Measurements from ENCODE around the gene HSD17B8.

HSD17B8 gene

GRCh38 chr6:33207552-33208090 is 3.2 kb downstream of the HSD17B8 start:
- TF ChIP-seq CTCF (IDR thresholded peaks at IDR 0.05; ENCODE audit: insufficient read depth, low read length) (no peak), REST (IDR thresholded peaks at IDR 0.05; ENCODE audit: insufficient replicate concordance, low read depth) (no peak), SPI1 (IDR thresholded peaks at IDR 0.05; ENCODE audit: borderline replicate concordance, low read depth) (no peak), POLR2AphosphoS5 (IDR thresholded peaks at IDR 0.05; ENCODE audit: low read depth) (no peak), GABPA (IDR thresholded peaks at IDR 0.05; ENCODE audit: low read depth) (no peak)
- Histone ChIP-seq H3K4me3 (replicated peaks; ENCODE audit: insufficient read depth, low read length) (peak overlapping the region; percentile 80), H3K27me3 (ENCODE audit: insufficient read depth, poor library complexity, severe bottlenecking) (no peaks in the 10 kb centered on the region), H3K27ac (replicated peaks) (peak overlapping the region; percentile 89)
- DNase-seq (ENCODE audit: low read depth in 1 of 2, low spot score in 1 of 2) = peak in 1 of 2 experiments; percentile 25

DNA sequence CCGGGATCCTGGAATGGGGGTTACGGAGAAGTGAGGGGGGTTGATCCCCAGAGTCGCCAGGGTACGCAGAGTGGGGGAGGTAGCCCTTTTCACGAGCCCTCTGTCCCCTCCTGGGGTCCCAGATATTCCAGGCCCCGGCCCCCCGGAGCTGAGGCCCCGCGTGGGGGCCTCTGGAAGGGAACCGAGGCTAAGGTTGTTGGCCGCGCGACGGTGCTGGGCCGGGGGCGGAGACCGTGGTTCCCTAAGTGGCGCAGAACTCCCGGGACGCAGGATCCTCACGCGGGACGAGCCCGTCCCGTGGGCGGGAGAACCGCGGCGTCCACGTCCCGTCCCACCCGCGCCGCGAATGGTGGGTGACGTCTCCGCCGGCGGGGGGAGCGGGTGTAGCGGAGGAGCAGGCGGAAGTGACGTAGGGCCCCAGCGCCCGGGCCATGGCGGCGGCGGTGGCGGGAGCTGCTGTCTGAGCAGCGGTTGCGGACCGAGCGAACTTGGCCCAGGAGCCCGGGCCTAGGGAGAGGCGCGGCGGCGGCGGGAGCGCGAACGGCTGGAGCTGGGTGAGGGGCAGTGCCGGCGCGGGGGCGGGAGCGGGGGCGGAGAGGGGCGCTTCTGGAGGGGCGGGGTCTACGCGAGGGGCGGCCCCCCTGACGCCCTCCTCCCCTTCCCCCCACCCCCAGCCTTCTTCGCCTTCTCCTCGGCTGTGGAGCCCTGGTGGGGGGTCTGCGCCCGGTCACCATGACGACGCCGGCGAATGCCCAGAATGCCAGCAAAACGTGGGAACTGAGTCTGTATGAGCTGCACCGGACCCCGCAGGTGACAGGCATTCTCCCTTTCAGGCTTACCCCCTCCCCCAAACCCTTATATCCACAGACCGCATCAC is 3.9 kb downstream of the HSD17B8 start, which contains the start of gene RING1:
RING1 (plus strand) TSS at position 410 of the 877 bp plus-strand sequence; CDS start at position 733, 323 bp downstream.
- peak within 1 kb of the TSS; percentile 89 for H3K27ac ChIP-seq (replicated peaks)
- peak within 1 kb of the TSS; percentile 80 for H3K4me3 ChIP-seq (replicated peaks; ENCODE audit: insufficient read depth, low read length)
- H3K27me3 ChIP-seq (ENCODE audit: insufficient read depth, poor library complexity, severe bottlenecking) = peaks cover 3% of the 10 kb centered on the region
- TF ChIP-seq POLR2AphosphoS5 (IDR thresholded peaks at IDR 0.05; ENCODE audit: low read depth) (peak; percentile 88), REST (IDR thresholded peaks at IDR 0.05; ENCODE audit: insufficient replicate concordance, low read depth) (peak; percentile 31), SPI1 (IDR thresholded peaks at IDR 0.05; ENCODE audit: borderline replicate concordance, low read depth) (no peak), CTCF (IDR thresholded peaks at IDR 0.05; ENCODE audit: insufficient read depth, low read length) (no peak), GABPA (IDR thresholded peaks at IDR 0.05; ENCODE audit: low read depth) (peak; percentile 74)
- DNase-seq (ENCODE audit: low read depth in 1 of 2, low spot score in 1 of 2) = peak; percentile 75 to 84

DNA sequence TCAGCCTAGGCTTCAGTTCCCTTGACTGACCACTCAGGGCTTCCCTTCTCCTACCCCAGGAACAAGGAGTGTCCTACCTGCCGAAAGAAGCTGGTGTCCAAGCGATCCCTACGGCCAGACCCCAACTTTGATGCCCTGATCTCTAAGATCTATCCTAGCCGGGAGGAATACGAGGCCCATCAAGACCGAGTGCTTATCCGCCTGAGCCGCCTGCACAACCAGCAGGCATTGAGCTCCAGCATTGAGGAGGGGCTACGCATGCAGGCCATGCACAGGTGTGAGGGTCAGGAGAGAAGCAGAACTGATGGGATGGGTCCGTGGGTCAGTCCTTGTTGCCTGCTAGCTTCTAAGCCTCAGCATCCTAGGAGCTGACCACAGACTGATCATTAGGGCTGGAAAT is 5.4 kb downstream of the HSD17B8 start:
- Histone ChIP-seq H3K27me3 (ENCODE audit: insufficient read depth, poor library complexity, severe bottlenecking) (peaks cover 3% of the 10 kb centered on the region), H3K4me3 (replicated peaks; ENCODE audit: insufficient read depth, low read length) (no peak overlapping the region), H3K27ac (replicated peaks) (no peak overlapping the region)
- TF ChIP-seq POLR2AphosphoS5 (IDR thresholded peaks at IDR 0.05; ENCODE audit: low read depth) (no peak), CTCF (IDR thresholded peaks at IDR 0.05; ENCODE audit: insufficient read depth, low read length) (no peak), REST (IDR thresholded peaks at IDR 0.05; ENCODE audit: insufficient replicate concordance, low read depth) (no peak), GABPA (IDR thresholded peaks at IDR 0.05; ENCODE audit: low read depth) (no peak), SPI1 (IDR thresholded peaks at IDR 0.05; ENCODE audit: borderline replicate concordance, low read depth) (no peak)
- DNase-seq (ENCODE audit: low read depth in 1 of 2, low spot score in 1 of 2) = no peak
